GM21367 (cell line): Measurements from ENCODE around the gene LMX1B.

Experiments used
- ATAC-seq: cut with Tn5 transposase; IDR thresholded peaks from one replicate; pipeline ENCODE4 v1.9.1; 2021; ENCODE audit not compliant: unreplicated experiment

The LMX1B gene

GRCh38 chr9:126693428-126693944 is 79.8 kb downstream of the LMX1B start:
- ATAC-seq = no peak

GRCh38 chr9:126694206-126695081 is 80.7 kb downstream of the LMX1B start:
- no peak for ATAC-seq

- no peak for ATAC-seq
Observed at GRCh38 chr9:126695186-126695585, 81.5 kb downstream of the LMX1B start.

- no peak for ATAC-seq
Observed at GRCh38 chr9:126695701-126696400, 82.1 kb downstream of the LMX1B start.

GRCh38 chr9:126696401-126697145 is 82.8 kb downstream of the LMX1B start:
- ATAC-seq = no peak

GRCh38 chr9:126697330-126697729 is 83.6 kb downstream of the LMX1B start:
- no peak for ATAC-seq

GRCh38 chr9:126698251-126698650 is 84.5 kb downstream of the LMX1B start:
- no peak for ATAC-seq

- no peak for ATAC-seq
Observed at GRCh38 chr9:126698756-126699155, 85.0 kb downstream of the LMX1B start.

GRCh38 chr9:126699401-126699881 is 85.7 kb downstream of the LMX1B start:
- no peak for ATAC-seq

GRCh38 chr9:126700296-126700695 is 86.6 kb downstream of the LMX1B start:
- no peak for ATAC-seq

- no peak for ATAC-seq
Observed at GRCh38 chr9:126700903-126701812, 87.4 kb downstream of the LMX1B start.

- ATAC-seq = no peak
Observed at GRCh38 chr9:126701813-126702140, 88.0 kb downstream of the LMX1B start.

GRCh38 chr9:126702151-126703001 is 88.6 kb downstream of the LMX1B start:
- ATAC-seq = no peak

- no peak for ATAC-seq
Observed at GRCh38 chr9:126703002-126703865, 89.5 kb downstream of the LMX1B start.

GRCh38 chr9:126703866-126704156 is 90.1 kb downstream of the LMX1B start:
- ATAC-seq = no peak

GRCh38 chr9:126704157-126704891 is 90.6 kb downstream of the LMX1B start:
- ATAC-seq = no peak

- no peak for ATAC-seq
Observed at GRCh38 chr9:126704892-126705766, 91.4 kb downstream of the LMX1B start.
